ENCODE data around the gene TIGAR.

TIGAR gene

GRCh38 chr12:4293966-4294505, 27.0 kb upstream of the TIGAR start:
- TF ChIP-seq CTCF (IDR thresholded peaks at IDR 0.05; ENCODE audit: low read depth, low read length) = no peak
- H3K4me3 ChIP-seq (replicated peaks in 1 of 2; ENCODE audit: low read depth in 2 of 2, low read length in 2 of 2) = no peak overlapping the region
- no peak for DNase-seq (ENCODE audit: low read depth in 2 of 2)

- DNase-seq (ENCODE audit: low read depth in 2 of 2) = no peak
- no peak for TF ChIP-seq CTCF (IDR thresholded peaks at IDR 0.05; ENCODE audit: low read depth, low read length)
- no peak overlapping the region for H3K4me3 ChIP-seq (replicated peaks in 1 of 2; ENCODE audit: low read depth in 2 of 2, low read length in 2 of 2)
Observed at GRCh38 chr12:4296751-4297150, 24.3 kb upstream of the TIGAR start.

- H3K4me3 ChIP-seq (replicated peaks in 1 of 2; ENCODE audit: low read depth in 2 of 2, low read length in 2 of 2) = no peak overlapping the region
- DNase-seq (ENCODE audit: low read depth in 2 of 2) = no peak
- no peak for TF ChIP-seq CTCF (IDR thresholded peaks at IDR 0.05; ENCODE audit: low read depth, low read length)
Observed at GRCh38 chr12:4297617-4298016, 23.4 kb upstream of the TIGAR start.

GRCh38 chr12:4300883-4301282, 20.1 kb upstream of the TIGAR start:
- no peak for DNase-seq (ENCODE audit: low read depth in 2 of 2)
- no peak for TF ChIP-seq CTCF (IDR thresholded peaks at IDR 0.05; ENCODE audit: low read depth, low read length)
- no peak overlapping the region for H3K4me3 ChIP-seq (replicated peaks in 1 of 2; ENCODE audit: low read depth in 2 of 2, low read length in 2 of 2)

- no peak for DNase-seq (ENCODE audit: low read depth in 2 of 2)
- TF ChIP-seq CTCF (IDR thresholded peaks at IDR 0.05; ENCODE audit: low read depth, low read length) = no peak
Observed at GRCh38 chr12:4301932-4302501, 19.0 kb upstream of the TIGAR start.

GRCh38 chr12:4302881-4303280, 18.1 kb upstream of the TIGAR start:
- no peak for DNase-seq (ENCODE audit: low read depth in 2 of 2)
- TF ChIP-seq CTCF (IDR thresholded peaks at IDR 0.05; ENCODE audit: low read depth, low read length) = no peak
- no peak overlapping the region for H3K4me3 ChIP-seq (replicated peaks in 1 of 2; ENCODE audit: low read depth in 2 of 2, low read length in 2 of 2)

More at GRCh38 chr12:4301932-4302501, 19.0 kb upstream of the TIGAR start:
- no peak overlapping the region for H3K4me3 ChIP-seq (replicated peaks in 1 of 2; ENCODE audit: low read depth in 2 of 2, low read length in 2 of 2)

GRCh38 chr12:4303750-4304149, 17.3 kb upstream of the TIGAR start:
- H3K4me3 ChIP-seq (replicated peaks in 1 of 2; ENCODE audit: low read depth in 2 of 2, low read length in 2 of 2) = no peak overlapping the region
- no peak for TF ChIP-seq CTCF (IDR thresholded peaks at IDR 0.05; ENCODE audit: low read depth, low read length)
- DNase-seq (ENCODE audit: low read depth in 2 of 2) = no peak
